Measurements from ENCODE around the gene WDHD1. TPM values are rescaled to one million over a fixed set of nuclear protein-coding genes. Genes with fewer than 3 reads are reported as not detected.

WDHD1 gene
- total RNA-seq, 6 experiments from 2014 or later, result 9.8 to 20.3 (median 17.8) TPM

- peak; percentile 12; the same call in 1 of the 2 replicates for TF ChIP-seq CTCF (IDR thresholded peaks at IDR 0.05)
- H3K27me3 Mint-ChIP-seq (ENCODE audit: insufficient read depth), result no peaks in the 10 kb centered on the region
- peaks cover 7% of the 10 kb centered on the region; the same call in 1 of the 2 replicates for H3K4me1 Mint-ChIP-seq (ENCODE audit: low read depth)
- DNase-seq, result no peak
- no peak overlapping the region for H3K4me3 Mint-ChIP-seq
- H3K36me3 Mint-ChIP-seq (ENCODE audit: low read depth), result no peaks in the 10 kb centered on the region; the same call in 1 of the 2 replicates
- no peaks in the 10 kb centered on the region for H3K9me3 Mint-ChIP-seq
- H3K27ac Mint-ChIP-seq, result no peak overlapping the region
Measured at GRCh38 chr14:54935958-54936357, 90.9 kb downstream of the WDHD1 start.

- TF ChIP-seq CTCF (IDR thresholded peaks at IDR 0.05), result no peak
- Mint-ChIP-seq H3K36me3 (ENCODE audit: low read depth) (no peaks in the 10 kb centered on the region), H3K9me3 (no peaks in the 10 kb centered on the region), H3K27ac (no peak overlapping the region), H3K27me3 (ENCODE audit: insufficient read depth) (no peaks in the 10 kb centered on the region), H3K4me1 (ENCODE audit: low read depth) (peaks cover 7% of the 10 kb centered on the region; the same call in 1 of the 2 replicates), H3K4me3 (no peak overlapping the region)
- DNase-seq, result no peak
Measured at GRCh38 chr14:54935100-54935499, 91.8 kb downstream of the WDHD1 start.

DNA sequence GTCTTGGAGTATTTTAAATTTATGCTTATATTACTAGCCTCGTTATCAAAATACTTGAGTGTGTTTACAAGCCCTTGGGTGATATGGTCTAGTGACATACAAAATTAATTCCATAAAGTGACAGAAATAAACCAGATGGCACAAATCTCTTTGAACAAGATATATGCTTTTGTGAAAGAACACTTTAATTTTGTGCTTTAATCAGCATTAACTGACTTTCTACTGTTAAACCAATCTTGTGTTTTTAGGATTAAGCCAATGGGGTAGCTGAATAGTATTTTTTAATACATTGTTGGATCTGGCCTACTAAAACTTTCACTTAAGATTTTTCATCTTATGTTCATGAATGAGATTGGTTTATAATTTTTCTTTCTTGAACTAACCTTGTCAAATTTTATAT is 93.9 kb downstream of the WDHD1 start:
- no peaks in the 10 kb centered on the region for H3K9me3 Mint-ChIP-seq
- H3K4me1 Mint-ChIP-seq (ENCODE audit: low read depth), result peaks cover 7% of the 10 kb centered on the region; the same call in 1 of the 2 replicates
- H3K27ac Mint-ChIP-seq, result no peak overlapping the region
- no peaks in the 10 kb centered on the region for H3K36me3 Mint-ChIP-seq (ENCODE audit: low read depth)
- no peaks in the 10 kb centered on the region for H3K27me3 Mint-ChIP-seq (ENCODE audit: insufficient read depth)
- no peak overlapping the region for H3K4me3 Mint-ChIP-seq
- DNase-seq, result no peak
- no peak for TF ChIP-seq CTCF (IDR thresholded peaks at IDR 0.05)

- no peak for TF ChIP-seq CTCF (IDR thresholded peaks at IDR 0.05)
- Mint-ChIP-seq H3K27ac (no peak overlapping the region), H3K4me3 (no peak overlapping the region), H3K4me1 (ENCODE audit: low read depth) (peaks cover 15% of the 10 kb centered on the region; the same call in 1 of the 2 replicates), H3K27me3 (ENCODE audit: insufficient read depth) (no peaks in the 10 kb centered on the region), H3K9me3 (no peaks in the 10 kb centered on the region), H3K36me3 (ENCODE audit: low read depth) (no peaks in the 10 kb centered on the region)
- no peak for DNase-seq
Measured at GRCh38 chr14:54931598-54932340, 95.1 kb downstream of the WDHD1 start.

DNA sequence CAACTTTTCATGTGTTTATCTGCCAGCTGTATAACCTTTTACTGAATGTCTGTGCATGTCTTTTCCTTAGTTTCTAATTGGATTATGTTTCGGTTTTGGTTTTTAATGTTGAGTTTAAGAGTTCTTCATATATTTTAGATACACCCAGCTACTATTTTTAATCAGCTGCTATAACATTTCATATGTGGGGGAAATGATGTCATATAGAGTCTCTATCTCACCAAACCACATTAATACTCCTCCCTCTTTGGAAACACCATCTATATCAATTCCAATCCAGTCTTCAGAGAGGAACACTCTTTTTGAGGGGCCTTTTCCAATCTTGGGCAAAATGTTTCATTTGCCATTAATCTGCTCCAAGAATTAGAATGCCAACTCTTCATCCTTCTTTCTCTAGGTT is 95.8 kb downstream of the WDHD1 start:
- DNase-seq, result no peak
- Mint-ChIP-seq H3K36me3 (ENCODE audit: low read depth) (no peaks in the 10 kb centered on the region), H3K27ac (no peak overlapping the region), H3K27me3 (ENCODE audit: insufficient read depth) (no peaks in the 10 kb centered on the region), H3K4me1 (ENCODE audit: low read depth) (peaks cover 9% of the 10 kb centered on the region; the same call in 1 of the 2 replicates), H3K9me3 (no peaks in the 10 kb centered on the region), H3K4me3 (no peak overlapping the region)
- TF ChIP-seq CTCF (IDR thresholded peaks at IDR 0.05), result no peak
